A204.1 (cell line): ENCODE data around the gene PTPRM.

ENCODE experiments used
- FAIRE-seq: peaks from 2 replicates; lab custom pipeline; 2012; peaks lifted over from hg19 to GRCh38; lab: Jason Lieb, UNC

PTPRM gene

GRCh38 chr18:7809978-7810377, 242.9 kb downstream of the PTPRM start:
- no peak for FAIRE-seq

GRCh38 chr18:7812431-7813063, 245.4 kb downstream of the PTPRM start:
- no peak for FAIRE-seq

- FAIRE-seq = no peak
These were observed 246.0 kb downstream of the PTPRM start for GRCh38 chr18:7813131-7813530.

GRCh38 chr18:7814754-7815315, 247.7 kb downstream of the PTPRM start:
- FAIRE-seq = no peak

GRCh38 chr18:7815787-7816186, 248.7 kb downstream of the PTPRM start:
- no peak for FAIRE-seq

GRCh38 chr18:7817575-7818230, 250.6 kb downstream of the PTPRM start:
- FAIRE-seq = no peak

GRCh38 chr18:7821784-7822183, 254.7 kb downstream of the PTPRM start:
- no peak for FAIRE-seq

GRCh38 chr18:7822435-7823331, 255.6 kb downstream of the PTPRM start:
- FAIRE-seq = no peak

GRCh38 chr18:7824970-7825369, 257.9 kb downstream of the PTPRM start:
- no peak for FAIRE-seq

GRCh38 chr18:7830468-7830867, 263.4 kb downstream of the PTPRM start:
- FAIRE-seq = no peak

GRCh38 chr18:7839548-7839947, 272.4 kb downstream of the PTPRM start:
- no peak for FAIRE-seq

- FAIRE-seq = no peak
These were observed 273.3 kb downstream of the PTPRM start for GRCh38 chr18:7840411-7840810.

- no peak for FAIRE-seq
These were observed 276.9 kb downstream of the PTPRM start for GRCh38 chr18:7844017-7844416.

- no peak for FAIRE-seq
These were observed 277.3 kb downstream of the PTPRM start for GRCh38 chr18:7844418-7844817.

GRCh38 chr18:7846335-7846734, 279.2 kb downstream of the PTPRM start:
- FAIRE-seq = no peak

- no peak for FAIRE-seq
These were observed 280.4 kb downstream of the PTPRM start for GRCh38 chr18:7847357-7848053.

- FAIRE-seq = no peak
These were observed 280.9 kb downstream of the PTPRM start for GRCh38 chr18:7848054-7848412.

- FAIRE-seq = no peak
These were observed 283.3 kb downstream of the PTPRM start for GRCh38 chr18:7850446-7850845.

GRCh38 chr18:7855028-7855427, 287.9 kb downstream of the PTPRM start:
- no peak for FAIRE-seq

- no peak for FAIRE-seq
These were observed 288.6 kb downstream of the PTPRM start for GRCh38 chr18:7855671-7856070.

GRCh38 chr18:7856116-7856515, 289.0 kb downstream of the PTPRM start:
- FAIRE-seq = no peak

- no peak for FAIRE-seq
These were observed 289.6 kb downstream of the PTPRM start for GRCh38 chr18:7856733-7857132.
